ENCODE measurements around the gene VWF.

DNA sequence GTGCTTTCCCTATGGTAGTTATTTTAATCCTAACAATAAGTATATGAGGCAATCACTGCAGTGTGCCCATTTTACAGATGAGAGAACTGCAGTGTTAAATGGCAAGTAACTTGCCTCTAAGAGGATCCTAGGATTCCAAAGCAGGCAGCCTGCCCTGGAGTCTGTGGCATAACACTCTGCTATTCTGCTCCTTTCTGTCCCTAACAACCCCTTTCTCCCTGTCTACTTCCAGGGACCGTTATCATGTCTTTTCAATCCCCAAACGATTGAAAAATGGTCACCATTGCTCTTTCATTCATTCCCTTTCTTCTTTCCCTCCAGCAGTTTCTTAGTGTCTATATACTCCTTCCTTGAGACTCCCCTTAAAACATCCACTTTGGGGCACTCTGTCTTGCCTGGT is 178.1 kb downstream of the VWF start:
- TF ChIP-seq, protein P1, sequence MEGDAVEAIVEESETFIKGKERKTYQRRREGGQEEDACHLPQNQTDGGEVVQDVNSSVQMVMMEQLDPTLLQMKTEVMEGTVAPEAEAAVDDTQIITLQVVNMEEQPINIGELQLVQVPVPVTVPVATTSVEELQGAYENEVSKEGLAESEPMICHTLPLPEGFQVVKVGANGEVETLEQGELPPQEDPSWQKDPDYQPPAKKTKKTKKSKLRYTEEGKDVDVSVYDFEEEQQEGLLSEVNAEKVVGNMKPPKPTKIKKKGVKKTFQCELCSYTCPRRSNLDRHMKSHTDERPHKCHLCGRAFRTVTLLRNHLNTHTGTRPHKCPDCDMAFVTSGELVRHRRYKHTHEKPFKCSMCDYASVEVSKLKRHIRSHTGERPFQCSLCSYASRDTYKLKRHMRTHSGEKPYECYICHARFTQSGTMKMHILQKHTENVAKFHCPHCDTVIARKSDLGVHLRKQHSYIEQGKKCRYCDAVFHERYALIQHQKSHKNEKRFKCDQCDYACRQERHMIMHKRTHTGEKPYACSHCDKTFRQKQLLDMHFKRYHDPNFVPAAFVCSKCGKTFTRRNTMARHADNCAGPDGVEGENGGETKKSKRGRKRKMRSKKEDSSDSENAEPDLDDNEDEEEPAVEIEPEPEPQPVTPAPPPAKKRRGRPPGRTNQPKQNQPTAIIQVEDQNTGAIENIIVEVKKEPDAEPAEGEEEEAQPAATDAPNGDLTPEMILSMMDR (IDR thresholded peaks at IDR 0.05) = no peak
- no peak for TF ChIP-seq EZH2 (IDR thresholded peaks at IDR 0.05; ENCODE audit: borderline replicate concordance, insufficient read depth, low read depth, low read length, poor library complexity, severe bottlenecking)
